GM12878 (cell line): Measurements from ENCODE around the gene PLA2G2C. TPM values are rescaled to one million over a fixed set of nuclear protein-coding genes. Genes with fewer than 3 reads are reported as not detected.

ENCODE experiments used
- ATAC-seq: fragments of 200-7000 bp; cut with Tn5 transposase; 3 replicates; pipeline ENCODE4 v1.9.1; 2020; ENCODE audit warnings: mild to moderate bottlenecking, moderate library complexity
- BruUV-seq: library from RNA; stranded (reverse); fragments of 400-500 nt; replicated peaks from 2 replicates; lab custom pipeline; 2021; lab: Mats Ljungman, UMichigan
- CTCF ChIA-PET: fragments of 300-600 bp; sonication (Branson Sonifier 250); formaldehyde crosslinking; extraction: SDS; loops from one replicate; lab custom pipeline; 2021; ENCODE audit warnings: inconsistent platforms; lab: Yijun Ruan, JAX
- POLR2A ChIA-PET: fragments of 350-600 bp; formaldehyde crosslinking; extraction: SDS; loops from one replicate; lab custom pipeline; 2021; ENCODE audit warnings: inconsistent platforms; lab: Charles Lee
- RAD21 ChIA-PET: fragments of 300-600 bp; sonication (Branson Sonifier 250); formaldehyde crosslinking; loops from one replicate; lab custom pipeline; 2023; ENCODE audit warnings: antibody characterized with exemption; ENCODE audit not compliant: unreplicated experiment; lab: Charles Lee
- SMC1A ChIA-PET: fragments of 300-600 bp; sonication (Branson Sonifier 250); formaldehyde crosslinking; loops from one replicate; lab custom pipeline; 2023; ENCODE audit not compliant: unreplicated experiment, uncharacterized antibody; lab: Charles Lee
- DNase-seq: peaks from one replicate; pipeline ENCODE4 v3.0.0-alpha.2; 2011; ENCODE audit warnings: low read depth, low spot score
- FAIRE-seq: peaks from 3 replicates; lab custom pipeline; 2011; peaks lifted over from hg19 to GRCh38; lab: Jason Lieb, UNC
- H2AFZ ChIP-seq: 2 replicates; pipeline ENCODE4 v1.6.0; 2011; ENCODE audit warnings: low read depth, low read length, control low read depth; ENCODE audit not compliant: control insufficient read depth
- H3K27ac ChIP-seq: 2 replicates; pipeline ENCODE4 v1.5.1; 2011; ENCODE audit warnings: control low read depth; ENCODE audit not compliant: control insufficient read depth, insufficient read depth
- H3K27me3 ChIP-seq, 2 experiments: replicated peaks in 1 of 2; 2 replicates each; pipeline versions ENCODE4 v1.6.0 to v1.6.1; 2011; ENCODE audit warnings: low read length in 1 of 2; ENCODE audit not compliant: control insufficient read depth in 2 of 2, insufficient read depth in 2 of 2
- H3K36me3 ChIP-seq, 2 experiments: 2 replicates each; pipeline ENCODE4 v1.5.1; 2011; ENCODE audit warnings: low read length in 1 of 2; ENCODE audit not compliant: control insufficient read depth in 2 of 2, insufficient read depth in 2 of 2
- H3K4me1 ChIP-seq: 2 replicates; pipeline ENCODE4 v1.6.1; 2011; ENCODE audit warnings: mild to moderate bottlenecking, low read length, moderate library complexity, mixed read lengths; ENCODE audit not compliant: control insufficient read depth, insufficient read depth
- H3K4me2 ChIP-seq: 2 replicates; pipeline ENCODE4 v1.6.0; 2011; ENCODE audit warnings: control low read depth; ENCODE audit not compliant: control insufficient read depth, insufficient read depth
- H3K4me3 ChIP-seq: fragments of 200-600 bp; sonication (generic); 2 replicates; pipeline ENCODE4 v1.5.1; 2016
- H3K79me2 ChIP-seq: 2 replicates; pipeline ENCODE4 v1.6.0; 2011; ENCODE audit warnings: low read length; ENCODE audit not compliant: control insufficient read depth, insufficient read depth
- H3K9ac ChIP-seq: 2 replicates; pipeline ENCODE4 v1.8.0; 2011; ENCODE audit warnings: low read length, control low read depth, mixed read lengths; ENCODE audit not compliant: control insufficient read depth, insufficient read depth
- H3K9me3 ChIP-seq: replicated peaks from 3 replicates; pipeline ENCODE4 v1.5.1; 2011; ENCODE audit warnings: mild to moderate bottlenecking, low read length; ENCODE audit not compliant: control insufficient read depth, insufficient read depth
- H4K20me1 ChIP-seq: 2 replicates; pipeline ENCODE4 v1.6.0; 2011; ENCODE audit not compliant: control insufficient read depth, insufficient read depth
- CEBPZ ChIP-seq: fragments of 150-350 bp; IDR thresholded peaks from 2 replicates; pipeline ENCODE4 v1.6.1; 2016; ENCODE audit warnings: low read depth, low read length
- EGR1 ChIP-seq, 2 experiments: IDR thresholded peaks; 1 replicate in 1 of 2; 2 replicates in 1 of 2; pipeline ENCODE4 v1.6.1; 2011 to 2012; ENCODE audit warnings: low read depth in 2 of 2, low read length in 2 of 2, borderline replicate concordance in 1 of 2, mild to moderate bottlenecking in 1 of 2, moderate library complexity in 1 of 2
- JUNB ChIP-seq: IDR thresholded peaks from 2 replicates; pipeline ENCODE4 v1.6.1; 2016; ENCODE audit warnings: antibody characterized with exemption, mild to moderate bottlenecking
- JUND ChIP-seq: IDR thresholded peaks from 2 replicates; pipeline ENCODE4 v1.6.1; 2012; ENCODE audit warnings: low read depth, mild to moderate bottlenecking, low read length, improper control_type of control experiment, moderate library complexity
- NFIC ChIP-seq: IDR thresholded peaks from 2 replicates; pipeline ENCODE4 v1.6.1; 2012; ENCODE audit warnings: low read depth, mild to moderate bottlenecking, inconsistent platforms, low read length, moderate library complexity
- NRF1 ChIP-seq: conservative IDR thresholded peaks from 2 replicates; pipeline ENCODE4 v1.6.1; 2011; ENCODE audit warnings: mild to moderate bottlenecking, low read depth, low read length, improper control_type of control experiment
- POU2F2 ChIP-seq: IDR thresholded peaks from 3 replicates; pipeline ENCODE4 v1.6.1; 2011; ENCODE audit warnings: low read depth, mild to moderate bottlenecking, low read length, borderline replicate concordance
- SP1 ChIP-seq: IDR thresholded peaks from one replicate; pipeline ENCODE4 v1.6.1; 2011; ENCODE audit warnings: low read depth, low read length
- STAT1 ChIP-seq: fragments of 450-650 bp; conservative IDR thresholded peaks from 2 replicates; pipeline ENCODE4 v1.6.1; 2014; ENCODE audit warnings: antibody characterized with exemption, mild to moderate bottlenecking
- YY1 ChIP-seq: IDR thresholded peaks from 2 replicates; pipeline ENCODE4 v1.6.1; 2011; ENCODE audit warnings: low read depth, mild to moderate bottlenecking, low read length
- ZNF687 ChIP-seq: fragments of 450-650 bp; IDR thresholded peaks from 2 replicates; pipeline ENCODE4 v1.6.1; 2017; ENCODE audit warnings: mild to moderate bottlenecking, moderate library complexity
- WGBS: methylation state at CpG from one replicate; pipeline ENCODE4 v1.1.6; 2016; ENCODE audit warnings: low lambda C conversion rate; ENCODE audit not compliant: insufficient replicate concordance, insufficient coverage; ENCODE audit errors: missing lambda C conversion rate; 5-methylcytosine and 5-hydroxymethylcytosine counted together
- in situ Hi-C: fragments of 300-500 bp; cut with MboI; formaldehyde crosslinking; loops from 9 replicates; pipeline ENCODE4 v1.14.3; 2018; ENCODE audit warnings: mixed read lengths
- intact Hi-C: fragments of 100-400 bp; cut with micrococcal nuclease; formaldehyde crosslinking; loops from one replicate; pipeline ENCODE4 v1.14.2; 2022; ENCODE audit not compliant: unreplicated experiment
- polyA plus RNA-seq, 11 experiments: library from polyadenylated mRNA; depleted of rRNA in 4 of 11; unstranded in 6 of 11; stranded (reverse) in 5 of 11; fragments of >200 nt; fragmentation: Nextera tagmentation in 4 of 11; fragmentation: Illumina TruSeq in 1 of 11; extraction: Ambion mirVana in 4 of 11; extraction: Trizol in 1 of 11; gene quantifications; 1 replicate in 1 of 11; 2 replicates in 10 of 11; pipeline versions ENCODE4 v1.2.1 to v1.2.3, GENCODE V29; 2011 to 2016; ENCODE audit warnings: inconsistent platforms in 2 of 11, missing spikeins in 2 of 11, low read depth in 1 of 11
- total RNA-seq, 4 experiments: library from RNA; depleted of rRNA in 3 of 4; stranded (reverse); fragments of >200 nt in 3 of 4; fragmentation: Illumina TruSeq in 1 of 4; extraction: Trizol in 1 of 4; gene quantifications; 2 replicates each; pipeline versions ENCODE4 v1.2.1 to v1.2.3, GENCODE V29; 2013 to 2021
- TF ChIP-seq, protein P1 (sequence below): IDR thresholded peaks from 2 replicates; pipeline ENCODE4 v1.6.1; 2012; ENCODE audit warnings: low read depth, low read length, improper control_type of control experiment

PLA2G2C gene
- total and polyA plus RNA-seq, 10 of the 15 experiments (the other 5 are each of a cell fraction or from before 2014, with no cell fraction given) = 0.05 TPM; not detected in 9

DNA sequence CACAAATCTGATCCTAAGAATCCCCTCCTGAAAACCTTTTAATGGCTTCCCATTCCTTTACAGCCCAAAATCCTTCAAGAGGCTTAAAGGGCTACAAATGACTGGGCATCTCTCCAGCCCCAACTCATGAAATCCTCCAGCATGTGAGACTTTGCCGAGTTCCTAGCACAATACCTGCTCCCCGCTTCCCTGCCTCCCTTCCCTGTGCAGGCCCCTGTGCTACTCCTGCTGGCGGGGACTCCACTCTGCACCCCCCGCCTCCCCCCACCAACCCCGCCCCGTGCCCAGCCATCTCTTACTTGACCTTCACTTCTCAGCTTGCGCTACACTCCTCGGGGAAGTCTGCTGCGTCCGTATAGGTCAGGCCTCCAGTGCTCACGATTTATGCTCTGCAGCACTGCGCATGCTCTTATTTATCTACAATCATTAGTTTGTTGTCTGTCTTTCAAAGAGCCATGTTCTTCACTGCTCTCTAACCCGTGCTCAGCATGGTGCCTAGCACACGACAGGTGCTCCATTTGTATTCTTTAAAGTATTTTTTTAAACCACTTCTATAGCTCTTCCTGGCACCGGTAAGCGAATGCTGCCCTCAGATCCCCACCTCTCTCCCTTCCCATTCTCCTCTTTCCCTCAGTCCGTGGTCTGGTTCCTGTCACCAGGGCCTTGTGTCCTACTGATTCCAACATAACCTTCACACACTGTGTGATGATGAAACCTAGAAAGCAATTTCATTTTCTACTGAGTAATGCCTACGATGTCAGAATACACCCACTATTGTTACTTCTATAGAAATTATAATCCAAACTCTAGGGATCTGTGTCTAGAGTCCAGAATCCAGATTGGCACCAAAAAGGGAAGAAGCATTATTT lies 37.5 kb upstream of the PLA2G2C start:
- H3K36me3 ChIP-seq = no peaks in the 10 kb centered on the region
- SMC1A ChIA-PET = interaction anchor here (1.0 kb wide), 1 partner anchor 24 kb away, joined by 3 read pairs; no protein-coding TSS in a partner anchor
- ATAC-seq = no peak
- no TSS peak for BruUV-seq
- H3K27ac ChIP-seq = no peak overlapping the region
- no peak overlapping the region for H3K4me2 ChIP-seq
- DNase-seq = no peak
- TF ChIP-seq ZNF687 (no peak), EGR1 (IDR thresholded peaks at IDR 0.05; ENCODE audit: borderline replicate concordance in 1 of 2, low read depth in 2 of 2, low read length in 2 of 2) (no peak), YY1 (no peak), JUNB (no peak), STAT1 (no peak), JUND (no peak), POU2F2 (no peak), NFIC (no peak), CEBPZ (no peak), NRF1 (no peak), SP1 (no peak)
- TF ChIP-seq, protein P1, sequence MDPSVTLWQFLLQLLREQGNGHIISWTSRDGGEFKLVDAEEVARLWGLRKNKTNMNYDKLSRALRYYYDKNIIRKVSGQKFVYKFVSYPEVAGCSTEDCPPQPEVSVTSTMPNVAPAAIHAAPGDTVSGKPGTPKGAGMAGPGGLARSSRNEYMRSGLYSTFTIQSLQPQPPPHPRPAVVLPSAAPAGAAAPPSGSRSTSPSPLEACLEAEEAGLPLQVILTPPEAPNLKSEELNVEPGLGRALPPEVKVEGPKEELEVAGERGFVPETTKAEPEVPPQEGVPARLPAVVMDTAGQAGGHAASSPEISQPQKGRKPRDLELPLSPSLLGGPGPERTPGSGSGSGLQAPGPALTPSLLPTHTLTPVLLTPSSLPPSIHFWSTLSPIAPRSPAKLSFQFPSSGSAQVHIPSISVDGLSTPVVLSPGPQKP = no peak
- no peak for FAIRE-seq
- H4K20me1 ChIP-seq = no peaks in the 10 kb centered on the region
- in situ Hi-C loops (no loop called here), intact Hi-C loops (no loop called here)
- no peaks in the 10 kb centered on the region for H3K9me3 ChIP-seq
- no peak overlapping the region for H2AFZ ChIP-seq
- 50% methylated on average over 15 of the region's 18 CpGs for WGBS
- POLR2A ChIA-PET = no interaction called here
- H3K79me2 ChIP-seq = no peaks in the 10 kb centered on the region
- H3K9ac ChIP-seq = no peak overlapping the region
- CTCF ChIA-PET = no interaction called here
- H3K4me1 ChIP-seq = no peaks in the 10 kb centered on the region
- H3K27me3 ChIP-seq = peaks cover 1 to 3% of the 10 kb centered on the region in 2 experiments; a peak in 3 of 4 replicates
- H3K4me3 ChIP-seq = no peak overlapping the region
- RAD21 ChIA-PET = no interaction called here
